ENCODE measurements around the gene RBM33.

DNA sequence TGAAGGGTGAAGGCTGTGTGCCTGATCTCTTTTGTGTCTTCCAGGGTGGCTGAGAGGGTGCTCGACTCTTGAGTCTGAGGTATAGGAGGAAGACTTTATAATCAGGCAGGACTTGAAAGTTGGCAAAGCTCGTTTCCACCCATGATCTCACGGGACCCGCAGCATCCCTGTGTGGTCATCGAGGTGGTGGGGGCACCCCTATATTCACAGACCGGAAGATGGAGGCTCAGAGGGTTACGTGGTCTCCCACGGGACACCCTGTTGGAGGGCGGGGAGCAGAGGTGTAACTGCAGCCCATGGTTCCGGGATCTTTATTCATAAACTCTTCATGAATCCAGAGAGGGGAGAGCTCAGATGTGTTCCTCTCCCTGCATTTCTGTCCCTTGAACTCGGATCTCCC, 177.4 kb downstream of the RBM33 start:
- TF ChIP-seq, protein P1, sequence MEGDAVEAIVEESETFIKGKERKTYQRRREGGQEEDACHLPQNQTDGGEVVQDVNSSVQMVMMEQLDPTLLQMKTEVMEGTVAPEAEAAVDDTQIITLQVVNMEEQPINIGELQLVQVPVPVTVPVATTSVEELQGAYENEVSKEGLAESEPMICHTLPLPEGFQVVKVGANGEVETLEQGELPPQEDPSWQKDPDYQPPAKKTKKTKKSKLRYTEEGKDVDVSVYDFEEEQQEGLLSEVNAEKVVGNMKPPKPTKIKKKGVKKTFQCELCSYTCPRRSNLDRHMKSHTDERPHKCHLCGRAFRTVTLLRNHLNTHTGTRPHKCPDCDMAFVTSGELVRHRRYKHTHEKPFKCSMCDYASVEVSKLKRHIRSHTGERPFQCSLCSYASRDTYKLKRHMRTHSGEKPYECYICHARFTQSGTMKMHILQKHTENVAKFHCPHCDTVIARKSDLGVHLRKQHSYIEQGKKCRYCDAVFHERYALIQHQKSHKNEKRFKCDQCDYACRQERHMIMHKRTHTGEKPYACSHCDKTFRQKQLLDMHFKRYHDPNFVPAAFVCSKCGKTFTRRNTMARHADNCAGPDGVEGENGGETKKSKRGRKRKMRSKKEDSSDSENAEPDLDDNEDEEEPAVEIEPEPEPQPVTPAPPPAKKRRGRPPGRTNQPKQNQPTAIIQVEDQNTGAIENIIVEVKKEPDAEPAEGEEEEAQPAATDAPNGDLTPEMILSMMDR (IDR thresholded peaks at IDR 0.05), result no peak
- TF ChIP-seq EP300 (IDR thresholded peaks at IDR 0.05), result no peak
- TF ChIP-seq POLR2AphosphoS5 (IDR thresholded peaks at IDR 0.05), result no peak
- TF ChIP-seq POLR2A (IDR thresholded peaks at IDR 0.05), result no peak
